GM18505 (cell line): ENCODE data around the gene KIF20B.
A peak's percentile ranks its signal among the peaks of the same experiment; 100 is the strongest.
"Not testable (repeated sequence)": the region's sequence is repeated elsewhere in the genome, so short reads cannot be mapped to it uniquely, and the experiment has no call there.

Experiments
- ATAC-seq: cut with Tn5 transposase; IDR thresholded peaks from one replicate; pipeline ENCODE4 v1.9.1; 2021; ENCODE audit not compliant: unreplicated experiment
- POLR2A ChIP-seq: IDR thresholded peaks from 4 replicates; pipeline ENCODE4 v1.6.1; 2011; ENCODE audit warnings: borderline replicate concordance; ENCODE audit not compliant: insufficient read depth, insufficient read length; ENCODE audit errors: extremely low read depth

KIF20B gene

DNA sequence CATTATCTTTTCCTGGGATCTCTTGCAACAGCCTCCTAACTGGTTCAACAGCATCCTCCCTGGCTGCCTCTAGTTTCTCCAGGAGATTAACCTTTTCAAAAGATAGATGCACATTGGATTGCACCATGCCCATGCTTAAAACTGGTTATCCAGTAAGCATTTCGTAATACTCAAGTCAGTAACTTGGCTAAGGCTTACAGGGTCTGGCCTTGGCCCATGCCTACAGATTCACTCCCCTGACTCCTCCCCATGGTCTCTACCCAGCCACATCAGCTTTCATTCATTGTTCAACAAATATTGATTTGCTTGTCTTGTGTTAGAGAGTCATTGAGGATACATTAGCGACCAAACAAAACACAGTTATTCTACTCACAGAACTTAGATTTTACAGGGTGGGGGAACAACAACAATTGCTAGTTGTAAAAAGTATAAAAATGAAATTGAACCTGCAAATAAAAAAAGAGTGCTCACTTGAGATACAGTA is 1.8 kb upstream of the KIF20B start:
- no peak for ATAC-seq
- TF ChIP-seq POLR2A, result no peak

DNA sequence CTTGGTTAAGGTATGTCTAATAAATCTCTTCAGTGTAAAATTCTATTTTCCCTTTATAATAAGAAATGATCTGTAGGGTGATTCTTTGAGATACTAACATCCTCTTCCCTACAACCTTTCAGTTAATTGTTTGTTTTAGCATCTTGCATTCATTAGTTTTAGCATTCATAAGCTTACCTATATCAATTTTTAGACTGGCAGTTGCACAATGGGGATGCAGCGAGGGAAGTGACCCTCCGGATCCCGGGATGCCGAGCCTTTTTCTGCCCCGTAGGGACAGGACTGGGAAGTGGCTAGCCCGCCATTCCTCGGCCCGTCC is 508 bp upstream of the KIF20B start:
- no peak for ATAC-seq
- TF ChIP-seq POLR2A, result no peak

DNA sequence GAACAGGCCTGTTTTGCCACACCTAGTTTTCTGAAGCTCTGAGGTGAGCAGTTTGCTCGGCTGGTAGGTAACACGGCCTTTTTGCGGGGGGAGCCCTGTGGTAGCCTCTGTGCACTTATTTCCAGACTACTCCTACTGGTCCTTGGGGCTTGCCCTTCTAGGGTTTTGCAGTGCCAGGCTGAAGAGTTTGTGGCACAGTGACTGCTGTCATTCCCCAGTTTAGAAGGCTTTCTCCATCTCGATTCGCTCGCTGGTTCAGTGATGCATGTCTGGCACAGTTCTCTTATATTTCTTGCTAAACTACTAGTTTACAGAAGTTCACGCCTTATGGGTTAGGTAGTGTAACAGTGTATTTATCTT is 711 bp downstream of the KIF20B start:
- ATAC-seq, result no peak
- no peak for TF ChIP-seq POLR2A

DNA sequence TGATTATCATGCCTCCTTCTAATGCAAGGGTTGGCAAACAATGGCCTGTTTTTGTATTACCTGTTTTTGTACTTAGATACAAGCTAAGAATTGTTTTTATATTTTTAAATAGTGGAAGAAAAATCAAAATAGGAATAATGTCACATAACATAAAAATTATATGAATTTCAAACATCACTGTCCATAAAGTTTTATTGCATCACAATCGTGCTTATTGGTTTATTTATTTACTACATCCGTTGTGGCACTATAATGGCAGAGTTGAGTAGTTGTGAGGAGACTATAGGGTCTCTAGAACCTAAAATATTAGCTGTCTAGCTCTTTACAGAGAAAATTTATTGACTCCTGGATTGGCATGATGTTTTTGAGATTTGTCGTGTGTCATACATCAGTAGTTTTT is 4.1 kb downstream of the KIF20B start:
- no peak for TF ChIP-seq POLR2A
- ATAC-seq, result no peak

DNA sequence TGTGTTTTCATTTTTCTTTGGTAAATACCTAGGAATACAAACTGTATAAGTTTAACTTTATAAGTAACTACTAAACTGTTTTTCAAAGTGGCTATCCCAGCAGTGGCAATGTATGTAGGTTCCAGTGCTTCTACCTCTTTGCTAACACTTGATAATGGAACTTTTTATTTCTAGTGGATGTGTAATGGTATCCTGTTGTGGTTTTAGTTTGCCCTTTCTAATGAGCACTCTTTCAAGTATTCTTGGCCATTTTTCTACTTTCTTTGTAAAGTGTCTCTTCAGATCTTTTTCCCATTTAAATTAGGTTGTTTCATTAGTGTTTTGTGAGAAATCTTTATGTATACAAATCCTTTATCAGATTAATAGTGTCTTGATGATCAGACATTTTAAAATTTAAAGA is 4.6 kb downstream of the KIF20B start:
- no peak for TF ChIP-seq POLR2A
- no peak for ATAC-seq

DNA sequence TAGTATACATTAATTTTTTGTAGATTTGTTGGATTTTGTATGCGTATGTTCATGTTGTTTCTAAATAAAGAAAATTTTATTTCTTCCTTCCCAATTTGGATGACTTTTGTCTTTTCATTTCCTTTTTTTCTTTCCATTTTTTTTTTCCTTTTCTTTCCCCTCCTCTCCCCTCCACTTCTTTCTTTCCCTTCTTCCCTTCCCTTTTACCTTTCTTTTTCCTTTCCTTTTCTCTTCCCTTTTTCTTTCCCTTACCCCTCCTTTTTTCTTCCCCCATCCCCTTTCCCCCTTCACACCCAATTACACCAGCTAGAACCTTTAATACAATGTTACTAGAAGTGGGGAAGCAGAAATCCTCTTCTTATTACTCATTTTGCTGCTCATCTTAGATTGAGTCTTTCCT is 6.0 kb downstream of the KIF20B start:
- TF ChIP-seq POLR2A, result no peak
- no peak for ATAC-seq

DNA sequence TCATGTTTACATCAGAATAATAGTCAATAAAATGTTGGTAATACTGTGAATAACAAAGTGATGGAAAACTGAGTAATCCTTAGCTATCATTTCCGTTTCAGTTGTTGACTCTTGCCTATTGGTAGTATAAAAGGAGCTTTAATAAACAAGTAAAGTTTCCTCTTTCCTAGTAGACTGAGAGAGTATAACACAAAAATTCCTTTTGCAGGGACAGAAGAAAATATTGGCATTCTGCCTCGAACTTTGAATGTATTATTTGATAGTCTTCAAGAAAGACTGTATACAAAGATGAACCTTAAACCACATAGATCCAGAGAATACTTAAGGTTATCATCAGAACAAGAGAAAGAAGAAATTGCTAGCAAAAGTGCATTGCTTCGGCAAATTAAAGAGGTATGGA is 9.4 kb downstream of the KIF20B start:
- no peak for TF ChIP-seq POLR2A
- ATAC-seq, result no peak

DNA sequence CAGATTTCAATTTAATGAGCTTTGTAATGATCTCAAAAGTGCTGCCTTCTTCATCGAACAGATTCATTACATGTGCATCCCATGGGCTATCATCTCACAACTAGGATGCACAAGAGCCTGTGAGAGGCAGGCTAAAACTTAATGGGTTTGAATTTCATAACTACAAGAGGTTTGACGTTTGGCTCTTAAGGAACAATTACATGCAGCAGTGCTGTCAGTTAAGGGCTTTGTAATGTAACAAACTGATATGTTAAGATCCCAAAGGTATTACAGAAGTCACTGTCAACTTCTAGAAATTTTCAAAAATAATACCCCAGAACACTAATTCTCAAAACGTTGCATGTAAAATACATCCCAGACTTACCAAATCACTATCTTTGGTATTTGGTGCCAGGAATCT is 33.2 kb downstream of the KIF20B start:
- ATAC-seq, result no peak
- no peak for TF ChIP-seq POLR2A

DNA sequence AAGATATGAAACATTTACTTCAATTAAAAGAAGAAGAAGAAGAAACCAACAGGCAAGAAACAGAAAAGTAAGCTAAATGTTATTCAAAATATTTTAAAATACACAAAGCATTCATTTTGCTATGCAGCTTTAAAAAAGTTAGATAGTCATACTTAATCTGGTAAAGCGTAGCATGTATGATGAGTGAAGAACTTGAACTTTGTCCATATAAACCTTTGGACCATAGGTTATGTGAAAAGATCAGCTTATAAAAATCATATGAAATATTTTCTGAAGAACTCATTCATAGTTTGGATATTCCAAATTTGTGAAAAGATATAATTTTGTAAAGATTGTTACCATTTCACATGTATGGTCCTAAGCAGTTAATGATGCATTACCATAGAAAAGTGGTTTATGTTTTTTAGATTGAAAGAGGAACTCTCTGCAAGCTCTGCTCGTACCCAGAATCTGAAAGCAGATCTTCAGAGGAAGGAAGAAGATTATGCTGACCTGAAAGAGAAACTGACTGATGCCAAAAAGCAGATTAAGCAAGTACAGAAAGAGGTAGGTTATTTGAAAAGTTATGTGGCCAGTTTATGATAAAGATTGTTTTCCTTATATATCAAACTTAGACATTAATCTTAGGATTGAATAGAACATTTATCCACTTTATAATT is 37.3 kb downstream of the KIF20B start:
- peak; percentile 93 for ATAC-seq
- no peak for TF ChIP-seq POLR2A

DNA sequence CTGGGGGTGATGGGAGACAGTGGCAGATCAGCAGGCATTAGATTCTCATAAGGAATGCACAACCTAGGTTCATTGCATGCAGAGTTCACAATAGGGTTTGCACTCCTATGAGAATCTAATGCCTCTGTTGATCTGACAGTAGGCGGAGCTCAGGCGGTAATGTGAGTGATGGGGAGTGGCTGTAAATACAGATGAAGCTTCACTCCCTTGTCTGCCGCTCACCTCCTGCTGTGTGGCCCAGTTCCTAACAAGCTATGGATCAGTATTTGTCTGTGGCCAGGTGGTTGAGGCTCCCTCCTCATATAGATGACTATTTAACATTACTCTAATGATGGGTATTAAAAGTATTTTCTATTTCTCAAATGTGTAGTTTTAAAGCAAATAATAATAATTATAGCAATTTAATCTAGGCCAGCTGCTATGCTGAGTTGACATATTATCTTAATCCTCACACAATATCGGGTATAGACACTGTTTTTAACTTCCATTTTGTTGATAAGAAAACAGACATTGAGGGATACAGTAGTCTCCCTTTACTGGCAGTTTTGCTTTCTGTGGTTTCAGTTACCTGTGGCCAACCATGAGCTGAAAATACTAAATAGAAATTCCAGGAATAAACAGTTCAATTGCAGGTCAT is 39.9 kb downstream of the KIF20B start:
- ATAC-seq, result no peak
- TF ChIP-seq POLR2A, result no peak

DNA sequence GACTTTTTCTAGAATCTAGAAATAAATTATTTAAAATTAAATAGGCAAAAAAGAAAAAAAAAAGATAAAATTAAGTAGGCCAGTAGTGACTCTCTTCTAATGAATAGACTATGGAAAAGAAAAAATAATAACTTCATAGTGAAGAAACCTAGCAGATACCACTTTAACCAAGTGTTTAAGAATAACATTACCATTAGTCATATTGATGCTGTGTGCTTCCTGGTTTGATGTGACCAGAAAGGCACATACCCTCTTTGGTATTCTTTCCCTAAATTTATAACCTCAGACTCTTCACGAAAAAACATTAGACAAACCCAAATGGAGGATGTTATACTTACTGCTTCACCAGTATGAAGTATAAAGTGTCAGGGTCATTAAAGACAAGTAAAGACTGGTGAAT is 42.6 kb downstream of the KIF20B start:
- no peak for TF ChIP-seq POLR2A
- ATAC-seq, result no peak

DNA sequence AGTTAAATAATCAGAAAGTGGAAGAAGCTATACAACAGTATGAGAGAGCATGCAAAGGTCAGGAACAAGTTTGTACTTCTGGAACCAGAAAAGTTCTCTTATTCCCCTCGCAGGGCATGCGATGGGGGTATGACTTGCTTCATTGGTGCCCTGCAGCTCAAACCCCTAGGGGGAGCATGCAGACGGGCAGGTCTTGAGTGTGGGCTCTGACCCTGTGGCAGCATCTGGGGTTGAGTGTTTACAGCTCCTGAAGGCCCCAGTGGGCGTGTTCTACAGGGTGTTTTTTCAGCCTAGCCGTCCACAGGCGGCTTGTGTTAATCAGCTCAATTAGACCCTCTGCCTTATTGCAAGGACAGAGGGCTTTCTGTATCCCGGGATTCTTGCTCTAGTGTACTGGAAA is 44.5 kb downstream of the KIF20B start:
- TF ChIP-seq POLR2A, result no peak
- ATAC-seq, result no peak

DNA sequence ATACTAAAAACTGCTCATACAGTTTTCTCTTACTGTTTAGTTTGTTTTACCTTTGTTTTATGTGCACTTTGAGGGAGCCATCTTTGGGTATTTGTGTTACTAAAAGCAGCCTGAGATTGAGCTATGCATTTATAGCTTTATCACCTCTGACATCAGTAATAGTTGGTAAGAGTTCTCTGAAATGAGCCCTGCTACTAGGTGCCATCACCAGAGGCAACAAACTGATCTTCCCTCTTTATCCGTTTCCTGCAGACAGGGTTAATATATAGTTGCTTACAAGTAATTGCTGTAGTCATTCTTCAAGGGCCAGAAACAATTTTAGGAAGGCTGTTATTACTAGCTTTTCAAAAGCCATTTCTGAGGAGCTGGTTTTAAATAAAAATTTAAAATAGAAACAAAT is 49.1 kb downstream of the KIF20B start:
- no peak for TF ChIP-seq POLR2A
- ATAC-seq, result no peak

DNA sequence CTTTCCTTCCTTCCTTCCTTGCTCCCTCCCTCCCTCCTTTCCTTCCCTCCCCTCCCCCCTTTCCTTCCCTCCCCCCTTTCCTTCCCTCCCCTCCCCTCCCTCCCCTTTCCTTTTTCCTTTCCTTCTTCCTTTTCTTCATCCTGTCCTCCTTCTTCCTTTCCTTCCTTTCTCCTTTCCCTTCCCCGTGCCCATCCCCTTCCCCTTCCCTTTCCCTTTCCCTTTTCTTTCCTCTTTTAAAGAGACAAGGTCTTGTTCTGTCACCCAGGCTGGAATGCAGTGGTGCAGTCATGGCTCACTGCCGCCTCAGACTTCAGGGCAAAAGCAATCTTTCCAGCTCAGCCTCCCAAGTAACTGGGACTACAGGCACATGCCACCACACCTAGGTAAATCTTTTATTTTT is 54.0 kb downstream of the KIF20B start:
- TF ChIP-seq POLR2A, result no peak
- ATAC-seq, result no peak

DNA sequence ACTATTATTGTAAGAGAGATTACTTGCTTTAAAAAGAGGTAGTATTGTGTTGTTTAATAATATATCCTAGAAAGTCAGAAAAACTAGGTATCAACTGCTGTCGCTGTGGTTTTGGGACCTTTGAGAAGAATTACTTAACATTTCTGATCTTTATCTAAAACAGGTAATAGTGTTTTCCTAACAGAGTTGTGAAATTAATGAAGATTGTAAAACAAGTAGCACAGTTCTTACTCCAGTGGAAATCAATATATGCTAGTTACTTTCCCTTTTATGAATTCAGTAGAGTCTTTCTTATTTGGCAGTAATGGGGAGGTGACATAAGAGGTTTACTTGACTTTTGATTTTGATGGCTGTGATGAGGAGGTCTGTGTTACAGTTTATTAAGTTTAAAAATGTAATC is 58.1 kb downstream of the KIF20B start:
- ATAC-seq, result no peak

DNA sequence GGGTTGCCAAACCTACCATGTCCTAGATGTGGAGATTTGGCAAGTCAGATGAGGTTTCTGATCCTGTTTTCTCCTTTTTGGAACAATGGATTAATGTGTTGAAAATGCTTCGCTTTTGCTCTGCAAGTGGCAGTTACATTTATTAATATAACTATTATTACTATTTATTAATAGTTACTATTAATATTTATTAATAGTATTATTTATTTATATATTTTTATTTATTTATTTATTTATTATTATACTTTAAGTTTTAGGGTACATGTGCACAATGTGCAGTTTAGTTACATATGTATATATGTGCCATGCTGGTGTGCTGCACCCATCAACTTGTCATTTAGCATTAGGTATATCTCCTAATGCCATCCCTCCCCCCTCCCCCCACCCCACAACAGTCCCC is 62.3 kb downstream of the KIF20B start:
- not testable (repeated sequence) for ATAC-seq

More for the DNA sequence above, 58.1 kb downstream of the KIF20B start:
- no peak for TF ChIP-seq POLR2A

DNA sequence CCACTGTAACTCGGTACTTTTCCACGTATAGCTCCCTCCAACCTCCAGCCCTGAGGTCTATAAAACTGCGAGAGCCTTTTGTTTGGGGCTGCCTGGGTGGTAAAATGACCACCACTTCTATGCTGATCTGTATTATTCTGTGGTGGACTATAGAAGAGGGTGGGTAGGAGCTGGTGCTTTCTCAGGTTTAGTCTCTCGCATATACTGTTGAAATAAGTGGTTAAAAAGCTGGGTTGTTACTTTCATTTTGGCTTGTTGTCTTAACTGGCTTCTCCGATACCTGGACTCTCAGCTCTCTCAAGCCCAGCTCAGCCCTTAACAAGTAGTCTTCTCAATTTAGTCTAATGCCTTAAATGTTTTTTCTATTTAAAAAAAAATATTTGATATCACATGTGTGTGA is 70.3 kb downstream of the KIF20B start:
- no peak for TF ChIP-seq POLR2A
- no peak for ATAC-seq
